IMR-90 (cell line): ENCODE data around the gene SPDYC.

Experiments used
- BHLHE40 ChIP-seq: fragments of 150-350 bp; IDR thresholded peaks from 2 replicates; pipeline ENCODE4 v1.6.1; 2016; ENCODE audit warnings: mild to moderate bottlenecking, low read depth, low read length
- CEBPB ChIP-seq: IDR thresholded peaks from 2 replicates; pipeline ENCODE4 v1.6.1; 2012; ENCODE audit warnings: low read depth, low read length, improper control_type of control experiment
- MAFK ChIP-seq: IDR thresholded peaks from 2 replicates; pipeline ENCODE4 v1.6.1; 2012; ENCODE audit warnings: low read depth, low read length, improper control_type of control experiment
- MAZ ChIP-seq: IDR thresholded peaks from 2 replicates; pipeline ENCODE4 v1.6.1; 2012; ENCODE audit warnings: low read depth, mild to moderate bottlenecking, low read length, improper control_type of control experiment, moderate library complexity, borderline replicate concordance
- POLR2A ChIP-seq: IDR thresholded peaks from 2 replicates; pipeline ENCODE4 v1.6.1; 2012; ENCODE audit warnings: mild to moderate bottlenecking, low read depth, low read length
- RCOR1 ChIP-seq: IDR thresholded peaks from 2 replicates; pipeline ENCODE4 v1.6.1; 2012; ENCODE audit warnings: mild to moderate bottlenecking, low read length, improper control_type of control experiment; ENCODE audit not compliant: insufficient replicate concordance
- USF2 ChIP-seq: fragments of 150-350 bp; IDR thresholded peaks from 2 replicates; pipeline ENCODE4 v1.6.1; 2017; ENCODE audit warnings: mild to moderate bottlenecking, antibody characterized with exemption, low read length, low read depth
- TF ChIP-seq, protein P1 (sequence below): conservative IDR thresholded peaks from 2 replicates; pipeline ENCODE4 v1.5.1; 2012; ENCODE audit warnings: mild to moderate bottlenecking, low read depth, low read length, improper control_type of control experiment
- TF ChIP-seq, protein P2 (sequence below): fragments of 150-350 bp; IDR thresholded peaks from 2 replicates; pipeline ENCODE4 v1.6.1; 2016; ENCODE audit warnings: low read depth, mild to moderate bottlenecking, low read length, moderate library complexity, borderline replicate concordance

- TF ChIP-seq CEBPB: no peak
- TF ChIP-seq, protein P1, sequence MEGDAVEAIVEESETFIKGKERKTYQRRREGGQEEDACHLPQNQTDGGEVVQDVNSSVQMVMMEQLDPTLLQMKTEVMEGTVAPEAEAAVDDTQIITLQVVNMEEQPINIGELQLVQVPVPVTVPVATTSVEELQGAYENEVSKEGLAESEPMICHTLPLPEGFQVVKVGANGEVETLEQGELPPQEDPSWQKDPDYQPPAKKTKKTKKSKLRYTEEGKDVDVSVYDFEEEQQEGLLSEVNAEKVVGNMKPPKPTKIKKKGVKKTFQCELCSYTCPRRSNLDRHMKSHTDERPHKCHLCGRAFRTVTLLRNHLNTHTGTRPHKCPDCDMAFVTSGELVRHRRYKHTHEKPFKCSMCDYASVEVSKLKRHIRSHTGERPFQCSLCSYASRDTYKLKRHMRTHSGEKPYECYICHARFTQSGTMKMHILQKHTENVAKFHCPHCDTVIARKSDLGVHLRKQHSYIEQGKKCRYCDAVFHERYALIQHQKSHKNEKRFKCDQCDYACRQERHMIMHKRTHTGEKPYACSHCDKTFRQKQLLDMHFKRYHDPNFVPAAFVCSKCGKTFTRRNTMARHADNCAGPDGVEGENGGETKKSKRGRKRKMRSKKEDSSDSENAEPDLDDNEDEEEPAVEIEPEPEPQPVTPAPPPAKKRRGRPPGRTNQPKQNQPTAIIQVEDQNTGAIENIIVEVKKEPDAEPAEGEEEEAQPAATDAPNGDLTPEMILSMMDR: no peak
- TF ChIP-seq, protein P2, sequence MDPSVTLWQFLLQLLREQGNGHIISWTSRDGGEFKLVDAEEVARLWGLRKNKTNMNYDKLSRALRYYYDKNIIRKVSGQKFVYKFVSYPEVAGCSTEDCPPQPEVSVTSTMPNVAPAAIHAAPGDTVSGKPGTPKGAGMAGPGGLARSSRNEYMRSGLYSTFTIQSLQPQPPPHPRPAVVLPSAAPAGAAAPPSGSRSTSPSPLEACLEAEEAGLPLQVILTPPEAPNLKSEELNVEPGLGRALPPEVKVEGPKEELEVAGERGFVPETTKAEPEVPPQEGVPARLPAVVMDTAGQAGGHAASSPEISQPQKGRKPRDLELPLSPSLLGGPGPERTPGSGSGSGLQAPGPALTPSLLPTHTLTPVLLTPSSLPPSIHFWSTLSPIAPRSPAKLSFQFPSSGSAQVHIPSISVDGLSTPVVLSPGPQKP: no peak
- no peak for TF ChIP-seq RCOR1
- TF ChIP-seq BHLHE40: no peak
- TF ChIP-seq MAZ: no peak
- TF ChIP-seq POLR2A: no peak
- no peak for TF ChIP-seq MAFK
- TF ChIP-seq USF2: no peak
Measured at GRCh38 chr11:65121447-65121864, 48.6 kb upstream of the SPDYC start.
